Ramos (cell line): ENCODE measurements around the gene SNRNP27.
"Not testable (repeated sequence)": the region's sequence is repeated elsewhere in the genome, so short reads cannot be mapped to it uniquely, and the experiment has no call there.

Experiments
- in situ Hi-C: fragments of 300-500 bp; cut with MboI; formaldehyde crosslinking; loops from one replicate; pipeline ENCODE4 v1.14.3; 2022; ENCODE audit warnings: low sequenced_read_pairs; ENCODE audit not compliant: unreplicated experiment

Gene SNRNP27

GRCh38 chr2:69893684-69894551, at the start of gene SNRNP27:
TSS of gene SNRNP27 (plus strand) at chr2:69893956. CDS start at chr2:69893985, 29 bp downstream.
- in situ Hi-C loops, result no loop called here

- in situ Hi-C loops, result no loop called here
These were observed 49.8 kb upstream of the SNRNP27 start for GRCh38 chr2:69843993-69844392.

GRCh38 chr2:69844560-69844959, 49.2 kb upstream of the SNRNP27 start:
- in situ Hi-C loops, result no loop called here

- in situ Hi-C loops, result no loop called here
These were observed 47.3 kb upstream of the SNRNP27 start for GRCh38 chr2:69846182-69847067.

- in situ Hi-C loops, result no loop called here
These were observed 46.5 kb upstream of the SNRNP27 start for GRCh38 chr2:69847068-69847828.

GRCh38 chr2:69848186-69848790, 45.5 kb upstream of the SNRNP27 start:
- in situ Hi-C loops, result no loop called here

- in situ Hi-C loops, result no loop called here
These were observed 35.5 kb upstream of the SNRNP27 start for GRCh38 chr2:69858261-69858660.

DNA sequence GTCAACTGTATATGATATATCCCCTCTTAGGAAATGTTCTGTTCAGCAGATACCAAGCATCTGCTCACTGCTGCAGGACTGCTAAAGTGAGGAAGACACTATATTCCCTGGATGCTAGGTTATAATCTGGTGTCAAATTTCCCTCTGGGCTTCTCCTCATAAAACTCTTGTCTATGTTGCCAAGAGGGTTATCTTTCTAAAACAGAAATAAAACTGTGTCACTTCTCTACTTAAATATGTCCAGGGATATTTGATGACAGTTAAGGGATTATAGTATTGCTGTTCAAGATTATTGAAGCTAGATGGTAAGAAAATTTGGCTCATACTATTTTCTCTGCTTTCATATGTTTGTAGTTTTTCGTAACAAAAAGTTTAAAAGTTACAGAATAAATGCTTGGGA, 30.5 kb upstream of the SNRNP27 start:
- in situ Hi-C loops, result no loop called here

- in situ Hi-C loops, result no loop called here
These were observed 5.3 kb upstream of the SNRNP27 start for GRCh38 chr2:69888451-69888850.

GRCh38 chr2:69889302-69889701, 4.5 kb upstream of the SNRNP27 start:
- in situ Hi-C loops, result no loop called here

GRCh38 chr2:69890881-69891280, 2.9 kb upstream of the SNRNP27 start:
- in situ Hi-C loops, result no loop called here

GRCh38 chr2:69892838-69893424, 825 bp upstream of the SNRNP27 start:
- in situ Hi-C loops, result not testable (repeated sequence)

- in situ Hi-C loops, result not testable (repeated sequence)
These were observed 981 bp downstream of the SNRNP27 start for GRCh38 chr2:69894737-69895136.

DNA sequence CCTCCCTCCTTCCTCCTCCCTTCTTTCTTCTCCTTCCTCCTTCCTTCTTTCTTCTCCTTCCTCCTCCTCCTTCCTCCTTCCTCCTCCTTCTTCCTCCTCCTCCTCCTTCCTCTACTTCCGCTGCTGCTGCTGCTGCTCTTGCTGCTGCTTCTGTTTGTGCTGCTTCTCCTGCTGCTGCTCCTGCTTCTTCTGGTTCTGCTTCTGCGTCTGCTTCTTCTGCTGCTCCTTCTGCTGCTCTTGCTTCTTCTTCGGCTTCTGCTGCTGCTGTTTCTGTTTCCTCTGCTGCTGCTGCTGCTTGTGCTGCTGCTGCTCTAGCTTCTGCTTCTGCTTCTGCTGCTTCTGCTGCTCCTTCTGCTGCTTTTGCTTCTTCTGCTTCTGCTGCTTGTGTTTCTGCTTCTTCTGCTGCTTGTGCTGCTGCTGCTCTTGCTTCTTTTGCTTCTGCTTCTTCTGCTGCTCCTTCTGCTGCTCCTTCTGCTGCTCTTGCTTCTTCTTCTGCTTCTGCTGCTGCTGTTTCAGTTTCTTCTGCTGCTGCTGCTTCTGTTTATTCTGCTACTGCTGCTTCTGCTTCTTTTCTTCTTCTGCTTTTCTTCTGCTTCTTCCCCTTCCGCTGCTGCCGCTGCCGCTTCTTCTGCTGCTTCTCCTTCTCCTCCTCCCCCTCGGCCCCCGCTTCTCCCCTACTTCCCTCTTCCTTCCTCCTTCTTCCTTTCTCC, 8.6 kb downstream of the SNRNP27 start:
- in situ Hi-C loops, result no loop called here

DNA sequence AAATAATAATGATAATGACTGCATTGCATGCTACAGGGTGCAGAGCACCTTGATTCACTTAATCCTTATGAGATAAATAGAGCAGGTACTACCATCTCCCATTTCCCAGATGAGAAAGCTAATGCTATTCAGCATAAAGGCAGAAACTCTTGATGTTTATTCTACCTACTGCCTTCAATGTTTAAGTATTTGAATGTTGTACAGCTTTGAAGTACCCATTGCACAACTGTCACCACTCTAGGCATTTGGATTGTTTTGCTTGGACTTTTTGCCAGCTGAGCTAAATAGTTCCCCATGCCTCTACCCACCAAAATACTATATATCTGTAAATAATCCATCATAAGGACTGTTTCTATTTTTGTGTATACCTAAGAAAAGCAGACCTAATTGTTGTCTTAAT, 13.5 kb downstream of the SNRNP27 start:
- in situ Hi-C loops, result loop anchor here (5.0 kb wide), 1 partner anchor 385 kb away; the partner anchor contains the start of gene SNRPG

GRCh38 chr2:69911985-69912563, 18.3 kb downstream of the SNRNP27 start:
- in situ Hi-C loops, result loop anchor here (5.0 kb wide), 1 partner anchor 230 kb away; no protein-coding TSS in a partner anchor

DNA sequence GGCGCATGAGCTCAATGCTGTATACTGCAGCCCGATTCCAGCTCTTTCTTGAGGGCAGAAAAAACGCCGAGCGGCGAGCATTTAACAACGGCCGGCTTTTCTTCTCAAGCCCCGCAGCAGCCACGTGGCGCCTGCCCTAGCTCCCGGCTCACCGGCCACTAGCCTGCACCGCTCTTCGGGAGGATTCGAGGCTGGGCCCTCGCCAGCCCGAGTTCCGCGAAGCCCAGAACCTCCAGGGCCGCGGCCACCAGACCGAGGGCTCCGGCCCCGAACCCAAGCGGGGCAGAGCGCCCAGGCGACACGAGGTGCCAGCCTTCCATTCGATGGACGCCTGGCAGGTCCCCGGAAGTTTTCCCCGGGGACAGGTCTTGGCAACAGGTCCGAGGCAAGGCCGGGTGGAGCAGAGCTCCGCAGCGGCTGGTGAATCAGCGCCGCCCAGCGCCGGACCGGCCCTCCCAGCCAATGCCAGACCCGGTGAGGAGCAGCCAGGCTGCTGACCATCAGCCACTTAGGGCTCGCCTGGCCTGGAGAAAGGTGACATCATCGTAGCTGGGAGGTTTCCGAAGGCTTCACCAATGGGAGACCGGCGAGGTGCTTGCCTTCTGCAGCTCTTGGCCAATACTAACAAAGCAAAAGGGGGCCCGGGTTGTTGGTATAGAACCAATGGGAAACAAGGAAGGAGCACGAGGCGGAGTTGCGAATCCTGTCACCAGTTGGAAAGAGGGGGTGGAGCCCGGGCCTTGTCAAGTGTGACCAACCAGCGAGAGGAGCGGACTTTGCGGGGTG, 20.6 kb downstream of the SNRNP27 start:
- in situ Hi-C loops, result loop anchor here (5.0 kb wide), 1 partner anchor 228 kb away; no protein-coding TSS in a partner anchor
